Activated CD8-positive, alpha-beta T cell treated with anti-CD3 and anti-CD28 coated beads, Interleukin-2, amount 10 ng/mL, durations not matched to agents 7 days and 5 days (primary cell): ENCODE results near the gene CYRIA. TPM values are rescaled to one million over a fixed set of nuclear protein-coding genes. Genes with fewer than 3 reads are reported as not detected.

Experiments used
- ATAC-seq: fragments of 150-1000 bp; cut with Tn5 transposase; one replicate; pipeline ENCODE4 v1.10.0; 2021; ENCODE audit warnings: moderate library complexity
- CTCF ChIA-PET: fragments of 350-600 bp; sonication (Branson Sonifier 250); formaldehyde crosslinking; loops from one replicate; lab custom pipeline; 2021; ENCODE audit warnings: antibody characterized with exemption; lab: Charles Lee
- POLR2A ChIA-PET: fragments of 350-600 bp; sonication (Branson Sonifier 250); formaldehyde crosslinking; loops from one replicate; lab custom pipeline; 2021; ENCODE audit warnings: antibody characterized with exemption; lab: Charles Lee
- DNase-seq: peaks from one replicate; pipeline ENCODE4 v3.0.0-alpha.2; 2020
- H3K27ac Mint-ChIP-seq: one replicate; pipeline ENCODE4 v1.8.0; 2021; ENCODE audit warnings: mild to moderate bottlenecking, mixed read lengths
- H3K27me3 Mint-ChIP-seq: one replicate; pipeline ENCODE4 v1.8.0; 2021; ENCODE audit warnings: low read depth, mixed read lengths
- H3K36me3 Mint-ChIP-seq: one replicate; pipeline ENCODE4 v1.8.0; 2021; ENCODE audit warnings: low read depth, mixed read lengths
- H3K4me1 Mint-ChIP-seq: one replicate; pipeline ENCODE4 v1.8.0; 2021; ENCODE audit warnings: low read depth, mixed read lengths
- H3K4me3 Mint-ChIP-seq: one replicate; pipeline ENCODE4 v1.8.0; 2021; ENCODE audit warnings: mild to moderate bottlenecking, mixed read lengths
- H3K9me3 Mint-ChIP-seq: one replicate; pipeline ENCODE4 v1.8.0; 2022; ENCODE audit warnings: mixed read lengths; ENCODE audit not compliant: insufficient read depth
- total RNA-seq, 2 experiments: library from RNA; stranded (reverse); gene quantifications; one replicate each; pipeline ENCODE4 v1.2.3, GENCODE V29; 2021

The CYRIA gene
- total RNA-seq, 2 experiments from 2014 or later = 0.78 to 0.84 TPM

DNA sequence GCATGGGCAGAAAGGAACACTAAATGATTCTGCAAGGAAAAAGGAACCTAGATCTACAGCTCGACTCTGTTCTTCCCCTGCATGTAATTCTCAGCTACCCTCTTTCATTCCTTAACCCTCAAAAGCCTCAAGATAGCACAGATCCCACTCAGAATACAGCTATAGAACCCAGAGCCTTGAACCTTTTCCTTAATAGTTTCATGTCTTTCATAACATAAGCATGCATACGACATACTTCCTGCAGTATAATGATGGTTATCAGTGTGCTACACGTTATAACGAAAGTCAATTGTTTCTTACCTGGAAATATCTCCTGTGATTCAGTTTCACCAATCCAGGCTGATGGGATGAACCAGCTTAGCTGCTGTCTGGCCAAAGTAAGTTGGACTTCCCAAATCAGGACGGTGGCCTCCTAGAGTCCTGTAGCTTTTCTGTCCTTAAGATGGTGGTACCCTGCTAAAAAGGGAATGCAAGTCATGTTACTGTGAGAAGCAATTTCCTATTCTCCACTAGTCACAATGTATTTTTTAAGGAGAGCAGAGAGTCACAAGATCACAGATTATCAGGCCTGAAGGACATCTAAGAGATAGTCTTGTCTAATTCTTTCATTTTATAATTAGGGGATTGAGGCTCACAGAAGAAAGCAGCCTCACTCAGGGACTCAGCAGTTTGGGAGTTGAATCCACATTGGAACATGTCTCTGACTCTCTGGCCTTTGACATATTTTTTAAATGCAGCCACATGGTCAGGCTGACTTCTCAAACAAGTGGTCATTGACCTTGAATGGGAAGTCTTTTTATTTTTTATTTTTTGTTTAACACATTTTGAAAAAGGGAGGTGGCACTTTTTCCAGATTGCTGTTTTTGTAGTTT is 41.8 kb downstream of the CYRIA start:
- ATAC-seq (no peak), DNase-seq (no peak)
- Mint-ChIP-seq H3K4me1 (peaks cover 21% of the 10 kb centered on the region), H3K27me3 (peaks cover 3% of the 10 kb centered on the region), H3K27ac (no peak overlapping the region), H3K9me3 (no peaks in the 10 kb centered on the region), H3K36me3 (no peaks in the 10 kb centered on the region), H3K4me3 (no peak overlapping the region)
- CTCF ChIA-PET = interaction anchor here (3.9 kb wide), 1 partner anchor 15 kb away, joined by 22 read pairs; no protein-coding TSS in a partner anchor
- POLR2A ChIA-PET = no interaction called here

GRCh38 chr2:16623031-16623430 is 42.6 kb downstream of the CYRIA start:
- no peak overlapping the region for H3K4me3 Mint-ChIP-seq
- peaks cover 21% of the 10 kb centered on the region for H3K4me1 Mint-ChIP-seq
- peaks cover 3% of the 10 kb centered on the region for H3K27me3 Mint-ChIP-seq
- POLR2A ChIA-PET = no interaction called here
- no peak overlapping the region for H3K27ac Mint-ChIP-seq
- no peaks in the 10 kb centered on the region for H3K36me3 Mint-ChIP-seq
- DNase-seq (no peak), ATAC-seq (no peak)
- H3K9me3 Mint-ChIP-seq = no peaks in the 10 kb centered on the region
- CTCF ChIA-PET = interaction anchor here (0.5 to 3.9 kb wide), 4 partner anchors 10 to 255 kb away, joined by 3 to 22 read pairs (median 10); no protein-coding TSS in a partner anchor

DNA sequence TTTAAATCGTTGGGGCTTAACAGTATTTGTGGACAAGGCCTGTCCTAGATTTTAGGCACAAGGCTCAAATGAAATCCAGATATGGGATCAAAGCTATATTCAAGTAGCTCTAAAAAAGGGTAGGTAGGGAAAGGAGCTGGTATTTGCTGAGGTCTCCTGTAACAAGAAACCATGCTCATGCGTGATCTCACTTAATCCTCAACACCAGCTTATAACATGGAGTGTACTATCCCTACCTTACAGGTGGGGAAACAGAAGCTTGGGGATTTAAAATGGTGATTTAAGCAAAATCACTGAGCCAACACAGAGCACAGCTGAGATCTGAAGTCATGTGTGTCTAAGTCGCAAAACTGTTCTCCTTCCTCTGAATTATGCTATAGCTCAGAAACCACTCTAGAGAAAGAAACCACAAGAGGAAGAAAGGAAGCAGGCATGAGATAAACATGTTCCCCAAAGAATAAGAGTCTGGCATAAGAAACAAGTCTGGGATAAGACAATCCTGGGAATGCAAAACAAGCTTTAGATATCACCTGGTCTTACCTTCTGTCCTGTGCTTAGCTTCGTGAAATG is 43.1 kb downstream of the CYRIA start:
- H3K4me3 Mint-ChIP-seq = no peak overlapping the region
- ATAC-seq (no peak), DNase-seq (no peak)
- H3K36me3 Mint-ChIP-seq = no peaks in the 10 kb centered on the region
- CTCF ChIA-PET = interaction anchor here (0.5 to 3.9 kb wide), 4 partner anchors 9 to 255 kb away, joined by 3 to 22 read pairs (median 10); no protein-coding TSS in a partner anchor
- no peaks in the 10 kb centered on the region for H3K9me3 Mint-ChIP-seq
- POLR2A ChIA-PET = no interaction called here
- H3K27ac Mint-ChIP-seq = no peak overlapping the region
- peaks cover 21% of the 10 kb centered on the region for H3K4me1 Mint-ChIP-seq
- H3K27me3 Mint-ChIP-seq = peaks cover 3% of the 10 kb centered on the region

GRCh38 chr2:16621316-16621715 is 44.3 kb downstream of the CYRIA start:
- DNase-seq (no peak), ATAC-seq (no peak)
- ChIA-PET POLR2A (no interaction called here), CTCF (interaction anchor here (2.1 to 3.9 kb wide), 2 partner anchors 8 to 13 kb away, joined by 14 to 22 read pairs; no protein-coding TSS in a partner anchor)
- no peaks in the 10 kb centered on the region for H3K36me3 Mint-ChIP-seq
- H3K9me3 Mint-ChIP-seq = no peaks in the 10 kb centered on the region
- H3K27ac Mint-ChIP-seq = no peak overlapping the region
- no peak overlapping the region for H3K4me3 Mint-ChIP-seq
- peaks cover 3% of the 10 kb centered on the region for H3K27me3 Mint-ChIP-seq
- H3K4me1 Mint-ChIP-seq = peaks cover 21% of the 10 kb centered on the region

GRCh38 chr2:16620590-16620989 is 45.0 kb downstream of the CYRIA start:
- Mint-ChIP-seq H3K4me3 (no peak overlapping the region), H3K9me3 (no peaks in the 10 kb centered on the region), H3K27me3 (peaks cover 3% of the 10 kb centered on the region), H3K27ac (no peak overlapping the region), H3K36me3 (no peaks in the 10 kb centered on the region), H3K4me1 (peaks cover 21% of the 10 kb centered on the region)
- ChIA-PET CTCF (no interaction called here), POLR2A (no interaction called here)
- DNase-seq (no peak), ATAC-seq (no peak)

DNA sequence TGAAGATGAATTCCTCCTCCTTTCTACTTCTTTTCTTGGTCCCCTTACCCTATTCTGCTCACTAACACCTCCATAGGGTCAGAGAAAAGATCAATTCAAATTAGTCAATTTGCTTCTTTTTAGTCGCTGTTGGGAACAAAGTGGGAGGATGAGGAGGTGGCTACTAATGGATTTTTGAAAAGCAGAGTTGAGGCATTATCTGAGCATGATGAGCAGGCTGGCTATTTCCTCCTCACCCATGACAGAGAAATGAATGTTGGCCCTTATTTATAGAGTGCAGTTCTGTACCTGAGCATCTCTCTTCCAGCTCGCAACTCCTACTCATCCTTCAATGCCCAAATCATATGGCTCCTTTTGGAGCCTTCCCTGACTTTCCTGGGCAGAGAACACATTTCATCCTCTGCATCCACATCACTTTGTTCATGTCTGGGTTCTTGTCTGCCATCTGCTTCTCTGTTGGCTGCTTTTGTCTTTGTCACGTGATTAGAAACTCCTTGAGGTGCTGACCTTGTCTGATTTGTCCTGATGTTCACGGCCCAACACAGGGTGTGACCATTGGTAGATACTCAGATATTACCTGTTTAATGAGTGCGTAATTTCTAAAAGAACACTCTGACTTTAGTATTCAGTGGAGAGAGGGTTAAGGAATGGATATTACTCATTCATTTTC is 45.9 kb downstream of the CYRIA start:
- ChIA-PET CTCF (interaction anchor here (2.6 kb wide), 1 partner anchor 11 kb away, joined by 9 read pairs; no protein-coding TSS in a partner anchor), POLR2A (no interaction called here)
- Mint-ChIP-seq H3K27ac (no peak overlapping the region), H3K36me3 (no peaks in the 10 kb centered on the region), H3K9me3 (no peaks in the 10 kb centered on the region), H3K27me3 (peaks cover 3% of the 10 kb centered on the region), H3K4me1 (peaks cover 12% of the 10 kb centered on the region), H3K4me3 (no peak overlapping the region)
- no peak for ATAC-seq
- no peak for DNase-seq

- peaks cover 8% of the 10 kb centered on the region for H3K27me3 Mint-ChIP-seq
- peaks cover 4% of the 10 kb centered on the region for H3K4me1 Mint-ChIP-seq
- no peaks in the 10 kb centered on the region for H3K9me3 Mint-ChIP-seq
- H3K36me3 Mint-ChIP-seq = no peaks in the 10 kb centered on the region
- no peak for ATAC-seq
- no peak for DNase-seq
- POLR2A ChIA-PET = no interaction called here
- CTCF ChIA-PET = interaction anchor here (2.6 to 2.7 kb wide), 2 partner anchors 9 to 140 kb away, joined by 9 to 10 read pairs; no protein-coding TSS in a partner anchor
- H3K4me3 Mint-ChIP-seq = no peak overlapping the region
- H3K27ac Mint-ChIP-seq = no peak overlapping the region
These were observed 48.1 kb downstream of the CYRIA start for GRCh38 chr2:16617282-16618266.
